Vagina (tissue), 2 donors: ENCODE measurements around the gene DHRS7C.

Experiments
- POLR2A ChIP-seq, 2 donors: fragments of 450-650 bp; IDR thresholded peaks; one replicate each; pipeline ENCODE4 v1.6.1; 2017; ENCODE audit warnings: antibody characterized with exemption in 2 of 2, mild to moderate bottlenecking in 2 of 2, moderate library complexity in 2 of 2
- TF ChIP-seq, protein P1 (sequence below), 3 experiments: fragments of 450-650 bp in 2 of 3; fragments of 200-600 bp in 1 of 3; sonication (generic) in 1 of 3; IDR thresholded peaks; one replicate each; pipeline ENCODE4 v1.5.1; 2017 to 2019; ENCODE audit warnings: antibody characterized with exemption in 3 of 3, mild to moderate bottlenecking in 2 of 3, moderate library complexity in 2 of 3

DNA sequence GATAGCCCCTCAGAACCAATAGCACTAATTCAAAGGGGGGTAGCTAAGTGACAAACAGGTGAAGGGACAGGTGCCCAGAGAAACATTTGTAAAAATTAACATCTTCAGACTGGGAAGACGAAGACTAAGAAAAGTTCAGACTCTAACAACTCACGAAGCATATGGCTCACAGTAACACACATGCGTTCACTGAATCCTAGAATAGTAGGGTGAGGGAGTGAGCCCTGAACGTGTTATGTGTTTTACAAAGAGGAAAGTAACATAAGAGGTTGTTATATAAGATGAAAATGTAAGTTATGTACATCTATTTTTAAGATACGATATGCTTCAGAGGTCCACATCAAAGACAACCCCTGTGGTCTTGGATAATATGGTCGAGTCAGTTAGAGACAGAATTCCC, 15.3 kb upstream of the DHRS7C start:
- TF ChIP-seq, protein P1, sequence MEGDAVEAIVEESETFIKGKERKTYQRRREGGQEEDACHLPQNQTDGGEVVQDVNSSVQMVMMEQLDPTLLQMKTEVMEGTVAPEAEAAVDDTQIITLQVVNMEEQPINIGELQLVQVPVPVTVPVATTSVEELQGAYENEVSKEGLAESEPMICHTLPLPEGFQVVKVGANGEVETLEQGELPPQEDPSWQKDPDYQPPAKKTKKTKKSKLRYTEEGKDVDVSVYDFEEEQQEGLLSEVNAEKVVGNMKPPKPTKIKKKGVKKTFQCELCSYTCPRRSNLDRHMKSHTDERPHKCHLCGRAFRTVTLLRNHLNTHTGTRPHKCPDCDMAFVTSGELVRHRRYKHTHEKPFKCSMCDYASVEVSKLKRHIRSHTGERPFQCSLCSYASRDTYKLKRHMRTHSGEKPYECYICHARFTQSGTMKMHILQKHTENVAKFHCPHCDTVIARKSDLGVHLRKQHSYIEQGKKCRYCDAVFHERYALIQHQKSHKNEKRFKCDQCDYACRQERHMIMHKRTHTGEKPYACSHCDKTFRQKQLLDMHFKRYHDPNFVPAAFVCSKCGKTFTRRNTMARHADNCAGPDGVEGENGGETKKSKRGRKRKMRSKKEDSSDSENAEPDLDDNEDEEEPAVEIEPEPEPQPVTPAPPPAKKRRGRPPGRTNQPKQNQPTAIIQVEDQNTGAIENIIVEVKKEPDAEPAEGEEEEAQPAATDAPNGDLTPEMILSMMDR (IDR thresholded peaks at IDR 0.05): no peak
- TF ChIP-seq POLR2A (IDR thresholded peaks at IDR 0.05): no peak
